Endothelial cell (in vitro differentiated cells): ENCODE data around the gene NOS1AP. TPM values are rescaled to one million over a fixed set of nuclear protein-coding genes. Genes with fewer than 3 reads are reported as not detected.

Experiments
- DNase-seq: peaks from one replicate; pipeline ENCODE4 v3.0.0; 2021; ENCODE audit warnings: low spot score
- H3K27ac Mint-ChIP-seq: one replicate; pipeline ENCODE4 v1.8.0; 2021; ENCODE audit warnings: mixed read lengths, inconsistent platforms; ENCODE audit not compliant: unreplicated experiment
- H3K27me3 Mint-ChIP-seq: one replicate; pipeline ENCODE4 v1.8.0; 2021; ENCODE audit warnings: mild to moderate bottlenecking, moderate library complexity, mixed read lengths, inconsistent platforms; ENCODE audit not compliant: unreplicated experiment
- H3K36me3 Mint-ChIP-seq: one replicate; pipeline ENCODE4 v1.8.0; 2021; ENCODE audit warnings: mild to moderate bottlenecking, low read depth, mixed read lengths, inconsistent platforms; ENCODE audit not compliant: unreplicated experiment
- H3K4me1 Mint-ChIP-seq: one replicate; pipeline ENCODE4 v1.8.0; 2021; ENCODE audit warnings: mild to moderate bottlenecking, mixed read lengths, inconsistent platforms; ENCODE audit not compliant: unreplicated experiment
- H3K4me3 Mint-ChIP-seq: one replicate; pipeline ENCODE4 v1.8.0; 2021; ENCODE audit warnings: mild to moderate bottlenecking, mixed read lengths, inconsistent platforms; ENCODE audit not compliant: unreplicated experiment
- H3K9me3 Mint-ChIP-seq: one replicate; pipeline ENCODE4 v1.8.0; 2021; ENCODE audit warnings: mixed read lengths, inconsistent platforms; ENCODE audit not compliant: unreplicated experiment
- total RNA-seq: library from RNA; stranded (reverse); fragmentation: NEBNext Ultra II Directional; extraction: Animal tissue kit (Norgen Biotek cat#: 25700); gene quantifications from one replicate; pipeline ENCODE4 v1.2.1, GENCODE V29; 2021; ENCODE audit not compliant: unreplicated experiment
- TF ChIP-seq, protein P1 (sequence below): fragments of 200-600 bp; sonication (generic); IDR thresholded peaks from one replicate; pipeline ENCODE4 v1.5.0; 2021; ENCODE audit warnings: antibody characterized with exemption; ENCODE audit not compliant: unreplicated experiment

NOS1AP gene
- total RNA-seq, 1 donor from 2014 or later = 19.8 TPM

DNA sequence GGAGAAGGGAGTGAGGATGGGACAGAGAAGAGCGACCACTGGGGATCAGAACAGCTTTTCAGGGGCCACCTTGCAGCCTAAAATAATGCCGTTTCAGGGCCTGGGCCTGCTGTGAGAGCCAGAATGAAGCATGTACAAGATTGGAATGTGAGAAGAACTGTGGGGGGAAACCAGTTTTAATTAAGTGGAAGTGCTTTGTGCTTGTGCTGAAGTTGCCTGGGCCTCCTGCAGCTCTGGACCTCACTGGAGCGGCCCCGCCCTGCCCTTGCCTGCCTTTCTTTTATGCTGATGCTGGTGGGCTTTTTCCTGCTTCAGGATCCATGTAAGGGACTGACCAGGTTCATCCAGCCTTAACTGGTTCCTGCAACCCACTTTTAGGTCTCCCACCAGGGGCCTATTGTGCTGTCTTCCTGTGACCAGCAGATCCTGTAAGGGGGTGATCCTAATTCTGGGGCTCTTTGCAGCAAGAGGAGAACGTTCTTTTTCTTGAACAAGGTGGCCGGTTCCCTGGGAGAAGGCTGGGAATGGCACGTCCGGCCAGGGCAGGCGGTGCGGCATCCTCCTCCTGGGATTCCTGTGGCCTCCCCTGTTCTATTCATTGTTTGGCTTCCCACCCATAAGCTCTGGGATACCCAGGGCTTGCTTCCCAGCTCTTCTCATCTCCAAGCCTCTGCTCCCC is 315.2 kb downstream of the NOS1AP start:
- no peak for DNase-seq
- Mint-ChIP-seq H3K9me3 (no peaks in the 10 kb centered on the region), H3K27me3 (peaks cover 7% of the 10 kb centered on the region), H3K36me3 (peaks cover 35% of the 10 kb centered on the region), H3K27ac (peak overlapping the region; percentile 52), H3K4me1 (peaks cover 53% of the 10 kb centered on the region), H3K4me3 (peak overlapping the region; percentile 47)
- TF ChIP-seq, protein P1, sequence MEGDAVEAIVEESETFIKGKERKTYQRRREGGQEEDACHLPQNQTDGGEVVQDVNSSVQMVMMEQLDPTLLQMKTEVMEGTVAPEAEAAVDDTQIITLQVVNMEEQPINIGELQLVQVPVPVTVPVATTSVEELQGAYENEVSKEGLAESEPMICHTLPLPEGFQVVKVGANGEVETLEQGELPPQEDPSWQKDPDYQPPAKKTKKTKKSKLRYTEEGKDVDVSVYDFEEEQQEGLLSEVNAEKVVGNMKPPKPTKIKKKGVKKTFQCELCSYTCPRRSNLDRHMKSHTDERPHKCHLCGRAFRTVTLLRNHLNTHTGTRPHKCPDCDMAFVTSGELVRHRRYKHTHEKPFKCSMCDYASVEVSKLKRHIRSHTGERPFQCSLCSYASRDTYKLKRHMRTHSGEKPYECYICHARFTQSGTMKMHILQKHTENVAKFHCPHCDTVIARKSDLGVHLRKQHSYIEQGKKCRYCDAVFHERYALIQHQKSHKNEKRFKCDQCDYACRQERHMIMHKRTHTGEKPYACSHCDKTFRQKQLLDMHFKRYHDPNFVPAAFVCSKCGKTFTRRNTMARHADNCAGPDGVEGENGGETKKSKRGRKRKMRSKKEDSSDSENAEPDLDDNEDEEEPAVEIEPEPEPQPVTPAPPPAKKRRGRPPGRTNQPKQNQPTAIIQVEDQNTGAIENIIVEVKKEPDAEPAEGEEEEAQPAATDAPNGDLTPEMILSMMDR = no peak

DNA sequence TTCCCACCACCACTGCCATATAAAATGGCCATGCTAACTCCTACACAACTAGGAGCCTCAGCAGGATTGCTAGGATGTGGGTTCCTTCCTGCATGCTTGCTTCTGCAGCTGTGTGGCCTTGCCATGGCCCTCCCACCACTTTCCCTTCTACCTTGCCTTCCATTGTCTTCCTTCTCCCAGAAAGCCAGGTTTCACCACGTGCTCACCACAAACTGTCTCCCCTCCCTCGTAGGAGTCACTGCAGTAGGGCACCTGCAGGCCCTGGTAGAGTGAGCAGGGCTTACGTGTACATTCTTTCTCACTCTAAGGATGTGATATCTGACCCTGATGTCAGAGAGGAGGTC is 315.8 kb downstream of the NOS1AP start:
- no peak overlapping the region for H3K27ac Mint-ChIP-seq
- H3K27me3 Mint-ChIP-seq = peaks cover 7% of the 10 kb centered on the region
- H3K4me1 Mint-ChIP-seq = peaks cover 56% of the 10 kb centered on the region
- no peaks in the 10 kb centered on the region for H3K9me3 Mint-ChIP-seq
- peaks cover 35% of the 10 kb centered on the region for H3K36me3 Mint-ChIP-seq
- no peak for DNase-seq
- TF ChIP-seq, protein P1 = no peak
- peak overlapping the region; percentile 56 for H3K4me3 Mint-ChIP-seq

DNA sequence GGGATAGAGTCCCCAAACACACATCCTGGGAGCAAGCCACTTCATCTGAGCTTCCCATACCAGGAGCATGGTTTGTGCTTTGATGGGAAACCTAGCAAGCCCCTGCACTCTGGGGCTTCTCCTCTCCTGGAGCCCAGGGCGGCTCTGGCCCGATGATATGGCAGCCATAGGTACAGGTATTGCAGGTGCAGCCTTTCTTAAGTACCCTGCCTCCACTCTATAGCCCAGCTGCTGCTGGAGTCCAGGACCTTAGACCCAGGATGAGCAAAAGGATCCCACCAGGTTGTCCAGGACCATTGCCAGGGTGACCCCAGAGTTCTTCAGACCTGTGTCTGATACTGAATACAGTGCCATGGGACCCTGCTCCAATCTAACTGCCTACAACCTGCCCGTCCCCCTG is 316.2 kb downstream of the NOS1AP start:
- Mint-ChIP-seq H3K36me3 (peaks cover 35% of the 10 kb centered on the region), H3K27ac (no peak overlapping the region), H3K4me1 (peaks cover 61% of the 10 kb centered on the region)

DNA sequence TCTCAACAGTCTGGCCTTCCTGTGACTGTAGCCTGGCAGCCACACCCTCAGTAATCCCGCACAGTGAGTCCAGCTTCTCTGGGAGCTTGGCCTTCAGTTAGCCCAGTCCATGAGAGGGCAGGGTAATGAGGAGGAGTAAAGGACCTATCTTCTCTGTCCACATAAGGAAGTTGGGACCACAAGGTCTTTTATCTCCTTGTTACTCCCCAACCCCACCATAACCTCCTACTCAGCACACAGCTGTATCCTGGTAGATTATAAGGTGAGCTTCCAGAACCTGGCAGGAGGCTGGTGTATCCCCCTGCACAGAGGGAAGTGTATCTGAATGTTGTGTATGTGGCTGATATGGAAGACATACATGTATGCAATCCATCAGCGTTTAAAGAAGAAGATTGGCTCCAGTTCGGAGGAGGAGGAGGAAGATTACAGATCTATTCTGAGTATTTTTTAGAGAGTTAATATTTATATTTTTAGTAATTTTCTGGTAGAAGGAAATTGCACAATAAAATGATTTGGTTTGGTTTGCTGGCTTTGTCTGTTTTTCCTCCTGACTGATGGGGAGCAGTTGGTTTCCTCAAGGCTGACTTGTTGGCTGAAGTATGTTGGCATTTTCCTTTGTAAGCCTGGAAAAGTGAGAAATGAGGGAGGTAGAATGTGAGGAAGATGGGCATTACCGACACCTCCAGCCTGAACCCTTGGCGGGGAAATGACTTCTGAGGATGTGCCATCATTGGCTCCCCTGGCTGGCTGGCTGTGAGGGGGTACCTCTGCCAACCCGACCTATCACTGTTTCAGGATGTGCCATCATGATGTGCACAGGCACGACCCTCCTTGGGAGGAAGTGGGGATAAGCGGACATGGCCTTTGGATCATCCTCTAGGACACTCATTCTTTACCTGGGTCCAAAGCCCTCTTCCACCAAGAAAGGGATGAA is 317.1 kb downstream of the NOS1AP start:
- Mint-ChIP-seq H3K9me3 (no peaks in the 10 kb centered on the region), H3K27ac (peak overlapping the region; percentile 51), H3K4me3 (no peak overlapping the region), H3K4me1 (peaks cover 64% of the 10 kb centered on the region), H3K36me3 (peaks cover 35% of the 10 kb centered on the region), H3K27me3 (peaks cover 7% of the 10 kb centered on the region)
- TF ChIP-seq, protein P1 = no peak
- no peak for DNase-seq

More for the DNA sequence above, 316.2 kb downstream of the NOS1AP start:
- no peak for DNase-seq
- Mint-ChIP-seq H3K4me3 (peak overlapping the region; percentile 56), H3K9me3 (no peaks in the 10 kb centered on the region), H3K27me3 (peaks cover 7% of the 10 kb centered on the region)
- TF ChIP-seq, protein P1 = no peak
